ENCODE measurements around the gene KAT2B. TPM values are rescaled to one million over a fixed set of nuclear protein-coding genes. Genes with fewer than 3 reads are reported as not detected.
A peak's percentile ranks its signal among the peaks of the same experiment; 100 is the strongest.
"Not testable (repeated sequence)": the region's sequence is repeated elsewhere in the genome, so short reads cannot be mapped to it uniquely, and the experiment has no call there.

The KAT2B gene
- total RNA-seq, 1 experiment from 2014 or later, result 1.5 TPM

GRCh38 chr3:20041197-20041780, 1.0 kb downstream of the KAT2B start:
- peak; percentile 41 for DNase-seq (ENCODE audit: low spot score)

GRCh38 chr3:20042331-20042730, 2.1 kb downstream of the KAT2B start:
- DNase-seq (ENCODE audit: low spot score), result no peak

- peak; percentile 29 for DNase-seq (ENCODE audit: low spot score)
Observed at GRCh38 chr3:20043396-20043795, 3.1 kb downstream of the KAT2B start.

GRCh38 chr3:20043825-20044224, 3.6 kb downstream of the KAT2B start:
- DNase-seq (ENCODE audit: low spot score), result no peak

- DNase-seq (ENCODE audit: low spot score), result not testable (repeated sequence)
Observed at GRCh38 chr3:20045141-20045540, 4.9 kb downstream of the KAT2B start.

GRCh38 chr3:20046556-20046955, 6.3 kb downstream of the KAT2B start:
- DNase-seq (ENCODE audit: low spot score), result no peak

- DNase-seq (ENCODE audit: low spot score), result no peak
Observed at GRCh38 chr3:20047341-20047779, 7.1 kb downstream of the KAT2B start.

- DNase-seq (ENCODE audit: low spot score), result no peak
Observed at GRCh38 chr3:20047976-20048883, 8.0 kb downstream of the KAT2B start.

- no peak for DNase-seq (ENCODE audit: low spot score)
Observed at GRCh38 chr3:20051123-20051806, 11.0 kb downstream of the KAT2B start.

GRCh38 chr3:20052851-20053250, 12.6 kb downstream of the KAT2B start:
- no peak for DNase-seq (ENCODE audit: low spot score)

- DNase-seq (ENCODE audit: low spot score), result peak; percentile 77
Observed at GRCh38 chr3:20054549-20054987, 14.3 kb downstream of the KAT2B start.

- no peak for DNase-seq (ENCODE audit: low spot score)
Observed at GRCh38 chr3:20055020-20055775, 15.0 kb downstream of the KAT2B start.

- DNase-seq (ENCODE audit: low spot score), result no peak
Observed at GRCh38 chr3:20055842-20056241, 15.6 kb downstream of the KAT2B start.

GRCh38 chr3:20056725-20057611, 16.7 kb downstream of the KAT2B start:
- DNase-seq (ENCODE audit: low spot score), result no peak

- DNase-seq (ENCODE audit: low spot score), result no peak
Observed at GRCh38 chr3:20057612-20058180, 17.4 kb downstream of the KAT2B start.

GRCh38 chr3:20059929-20060328, 19.7 kb downstream of the KAT2B start:
- no peak for DNase-seq (ENCODE audit: low spot score)

- DNase-seq (ENCODE audit: low spot score), result no peak
Observed at GRCh38 chr3:20060974-20061685, 20.9 kb downstream of the KAT2B start.

GRCh38 chr3:20062996-20063395, 22.8 kb downstream of the KAT2B start:
- no peak for DNase-seq (ENCODE audit: low spot score)

- no peak for DNase-seq (ENCODE audit: low spot score)
Observed at GRCh38 chr3:20064387-20064786, 24.1 kb downstream of the KAT2B start.

Data from HT-29 (cell line).